Middle frontal gyrus (tissue), 1 donor: ENCODE results near the gene SLC6A19.
"Not testable (repeated sequence)": the region's sequence is repeated elsewhere in the genome, so short reads cannot be mapped to it uniquely, and the experiment has no call there.

Source experiments
- DNase-seq: peaks from one replicate; pipeline ENCODE4 v3.0.0-alpha.2; 2015; ENCODE audit warnings: low spot score; ENCODE audit errors: extremely low spot score

The SLC6A19 gene

DNA sequence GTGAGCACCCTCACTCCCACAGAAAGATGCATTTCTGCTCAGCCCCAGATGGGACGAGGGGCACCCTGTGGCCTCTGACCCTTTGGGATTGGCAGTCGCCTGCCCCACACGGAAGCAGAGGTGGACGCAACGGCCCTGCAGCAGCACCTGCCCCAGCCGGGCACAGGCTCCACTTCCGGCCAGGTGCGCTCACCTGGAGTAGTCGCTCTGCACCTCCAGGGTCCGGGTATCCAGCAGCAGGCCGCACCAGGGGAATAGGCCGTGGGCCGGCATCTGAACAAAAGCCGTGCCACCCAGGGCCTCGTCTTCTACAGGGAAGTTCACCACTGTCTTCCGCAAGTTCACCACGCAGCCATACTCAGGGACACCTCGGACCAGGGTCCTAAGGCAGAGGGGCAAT, 62.8 kb downstream of the SLC6A19 start:
- no peak for DNase-seq

- no peak for DNase-seq
Observed at GRCh38 chr5:1265026-1265425, 63.6 kb downstream of the SLC6A19 start.

DNA sequence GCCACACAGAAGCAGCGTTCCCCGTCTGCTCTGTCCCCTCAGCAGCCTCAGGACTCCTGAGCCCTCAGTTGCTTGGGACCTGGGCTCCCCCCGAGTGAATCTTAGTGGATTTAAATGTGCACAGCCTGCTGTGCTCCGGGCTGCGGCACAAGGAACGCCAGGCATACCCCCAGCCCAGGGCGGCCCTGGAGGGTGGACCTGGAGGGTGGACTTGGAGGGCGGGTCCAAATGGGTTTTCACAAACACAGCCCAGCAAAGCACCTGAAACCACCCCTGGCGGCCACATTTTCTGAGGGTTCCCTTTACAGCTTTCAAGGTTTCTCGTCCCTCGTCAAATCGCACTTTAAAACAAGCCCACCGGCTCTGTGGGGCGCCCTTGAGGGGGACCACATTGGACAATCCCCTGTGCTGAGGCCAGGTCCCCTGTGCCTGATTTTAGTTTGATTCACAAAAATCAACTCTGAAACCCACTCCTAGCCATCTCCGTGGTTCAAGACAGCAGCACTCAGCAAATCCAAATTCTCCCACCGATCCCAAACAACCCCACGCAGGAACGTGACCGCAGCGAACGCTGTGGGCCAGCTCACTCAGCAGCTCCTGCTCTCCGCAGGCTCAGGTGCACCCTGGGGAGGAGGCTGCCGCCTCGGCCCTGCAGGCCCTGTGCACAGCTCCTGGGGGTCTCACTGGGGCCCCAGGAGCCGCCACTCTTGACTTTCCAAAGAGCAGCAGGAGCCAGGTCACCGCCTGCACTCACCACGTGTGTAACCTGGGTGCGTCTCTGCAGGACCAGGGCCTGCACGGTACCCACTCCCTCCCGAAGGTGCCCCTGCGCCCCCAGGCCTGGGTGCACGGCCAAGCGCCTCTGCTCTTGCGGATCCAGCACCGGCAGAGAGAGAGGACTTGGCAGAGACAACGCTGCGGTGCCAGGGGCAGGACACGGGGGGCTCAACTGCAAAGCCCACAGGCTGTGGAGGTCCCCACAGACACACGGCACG, 64.4 kb downstream of the SLC6A19 start:
- no peak for DNase-seq

DNA sequence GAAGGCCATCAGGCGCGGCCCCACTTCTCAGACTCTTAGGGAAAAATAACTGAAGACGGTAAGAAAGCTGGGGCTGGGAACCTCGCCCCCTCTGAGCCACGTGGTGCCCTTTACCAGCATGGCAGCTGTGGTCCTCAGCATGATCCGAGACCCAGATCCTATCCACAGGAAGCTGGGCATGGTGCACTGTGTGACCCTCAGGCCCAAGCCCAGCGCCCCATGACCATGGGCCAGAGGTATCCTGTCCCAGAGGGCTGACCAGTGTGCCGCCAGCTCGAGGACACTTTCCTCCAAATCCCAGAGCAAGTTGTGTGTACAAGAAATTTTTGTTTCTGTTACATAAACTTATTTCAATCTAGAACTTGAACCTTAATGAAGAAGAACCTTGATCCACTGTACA, 65.4 kb downstream of the SLC6A19 start:
- no peak for DNase-seq

- not testable (repeated sequence) for DNase-seq
Observed at GRCh38 chr5:1267464-1267863, 66.1 kb downstream of the SLC6A19 start.

DNA sequence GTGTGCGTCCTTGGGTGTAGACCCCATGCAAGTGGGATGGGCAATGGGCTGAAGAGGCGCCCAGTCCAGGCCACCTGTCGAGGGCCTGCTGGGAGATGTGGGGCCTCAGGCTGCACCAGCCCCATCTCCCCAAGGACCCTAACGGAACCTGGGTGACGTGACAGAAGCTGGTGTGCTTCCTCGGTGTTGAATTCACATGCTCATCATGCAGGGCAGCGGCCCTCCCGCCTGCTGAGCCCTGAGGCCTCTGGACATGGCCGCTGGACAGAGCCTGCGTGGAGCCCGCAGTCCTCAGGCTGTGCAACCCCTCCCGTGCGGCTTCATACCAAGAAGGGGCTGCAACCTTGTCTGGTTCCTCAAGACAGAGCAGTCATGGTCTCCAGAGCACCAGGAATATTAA, 66.7 kb downstream of the SLC6A19 start:
- DNase-seq = no peak

DNA sequence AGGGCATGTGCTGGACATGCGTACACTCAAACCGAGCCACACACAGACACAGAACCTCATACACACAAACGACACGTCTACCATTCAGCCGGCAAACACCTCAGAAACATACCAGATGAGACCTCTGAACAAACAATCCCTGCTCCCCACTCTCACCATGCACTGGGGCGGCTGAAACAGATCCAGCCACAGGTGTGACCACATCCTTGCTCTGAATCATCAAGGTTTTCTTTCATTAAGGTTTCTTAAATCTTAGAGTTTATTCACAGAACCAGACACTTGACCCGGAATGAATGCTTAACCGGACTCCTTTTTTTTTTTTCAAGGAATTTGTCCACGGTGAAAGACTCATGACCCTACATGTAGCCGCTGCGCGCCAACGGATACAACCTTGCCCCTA, 67.3 kb downstream of the SLC6A19 start:
- no peak for DNase-seq

DNA sequence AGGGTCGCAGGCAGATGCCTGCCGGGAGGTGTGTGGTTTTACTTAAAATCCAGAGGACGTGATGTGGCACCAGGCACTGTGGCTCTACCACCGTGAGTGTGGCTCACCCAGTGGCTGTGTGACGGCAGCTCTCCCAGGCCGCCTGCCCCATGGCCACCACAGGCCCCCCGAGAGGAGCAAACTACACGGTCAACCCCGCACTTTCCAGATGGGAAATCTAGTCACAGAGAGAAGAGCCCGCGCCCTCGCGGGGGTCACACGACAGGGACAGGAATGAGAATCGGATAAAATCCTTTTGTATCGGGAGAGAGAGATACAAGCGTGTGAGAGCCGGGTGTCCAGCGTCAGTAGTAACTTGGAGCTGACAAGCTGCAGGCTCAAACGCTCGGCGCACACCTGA, 69.0 kb downstream of the SLC6A19 start:
- DNase-seq = no peak

DNA sequence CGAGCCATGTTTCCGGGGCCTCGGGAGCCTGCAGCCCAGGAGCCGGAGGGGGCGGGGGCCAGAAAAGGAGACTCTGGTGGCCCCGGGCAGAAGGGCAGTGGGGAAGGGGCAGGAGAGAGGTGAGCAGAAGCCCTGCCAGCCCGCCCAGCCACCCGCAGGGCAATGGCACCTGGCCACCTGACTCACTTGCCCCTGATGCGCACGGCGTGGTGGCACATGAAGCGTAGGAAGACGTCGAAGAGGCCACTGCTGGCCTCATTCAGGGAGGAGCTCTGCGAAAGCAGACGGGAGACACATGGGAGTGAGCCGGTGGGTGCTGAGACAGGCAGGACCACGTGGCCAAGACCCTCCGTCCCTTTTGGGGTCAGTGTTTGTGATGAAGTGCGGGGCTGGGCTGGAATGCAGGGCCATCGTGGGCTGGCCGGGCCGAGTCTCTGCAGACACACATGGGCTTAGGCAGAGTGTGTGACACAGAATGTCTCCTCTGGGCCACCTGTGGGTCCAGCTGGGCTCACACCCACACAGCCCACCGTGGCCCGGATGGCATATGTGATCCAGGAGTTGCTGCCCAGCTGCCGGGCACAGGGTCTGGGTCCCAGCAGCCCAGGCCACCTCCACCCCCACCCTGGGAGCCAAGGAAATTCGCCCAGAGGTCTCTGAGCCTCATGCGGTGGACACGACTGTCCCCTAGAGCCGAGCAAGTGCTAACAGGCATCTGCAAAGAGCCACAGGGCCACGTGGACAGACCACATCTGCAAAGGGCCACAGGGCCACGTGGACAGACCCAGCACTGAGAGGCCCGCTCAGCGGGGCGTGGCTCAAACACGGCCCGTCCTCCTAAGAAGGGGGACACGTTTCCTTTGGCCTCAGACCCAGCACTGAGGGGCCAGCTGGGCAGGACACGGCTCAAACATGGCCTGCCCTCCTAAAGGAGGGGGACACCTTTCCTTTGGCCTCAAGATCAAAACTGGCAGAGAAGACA, 69.8 kb downstream of the SLC6A19 start:
- no peak for DNase-seq

DNA sequence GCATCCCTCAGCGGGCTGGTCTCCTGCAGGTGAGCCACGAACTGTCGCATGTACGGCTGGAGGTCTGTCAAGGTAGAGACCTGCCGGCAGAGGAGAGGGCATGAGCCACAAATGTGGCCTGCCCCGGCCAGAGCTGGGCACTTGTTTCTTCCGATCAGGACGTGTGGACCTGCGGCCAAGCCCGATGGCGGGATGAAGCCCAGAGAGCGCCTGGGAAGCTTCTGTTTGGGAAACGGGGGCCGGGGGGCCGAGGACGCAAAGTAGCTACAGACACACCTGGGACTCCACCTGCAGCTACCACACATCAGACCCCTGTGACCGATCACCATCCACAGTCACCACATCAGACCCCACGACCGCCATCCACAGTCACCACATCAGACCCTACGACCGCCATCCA, 70.8 kb downstream of the SLC6A19 start:
- DNase-seq = no peak

- no peak for DNase-seq
Observed at GRCh38 chr5:1273745-1274144, 72.3 kb downstream of the SLC6A19 start.

DNA sequence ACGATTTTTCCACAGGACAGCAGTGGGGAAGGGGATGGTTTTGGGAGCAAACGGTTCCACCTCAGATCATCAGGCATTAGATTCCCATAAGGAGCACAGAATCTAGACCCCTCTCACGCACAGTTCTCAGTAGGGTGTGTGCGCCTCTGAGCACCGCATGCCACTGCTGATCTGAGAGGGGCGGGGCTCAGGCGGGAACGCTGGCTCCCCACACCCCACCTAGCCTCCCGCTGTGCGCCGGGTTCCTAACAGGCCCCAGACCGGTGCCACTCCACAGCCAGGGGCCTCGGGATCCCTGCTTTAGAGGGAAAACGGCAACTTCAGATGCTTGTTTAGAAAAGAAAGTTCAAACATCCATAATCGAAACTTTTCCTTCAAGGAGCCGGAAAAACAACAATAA, 73.1 kb downstream of the SLC6A19 start:
- no peak for DNase-seq
